HL-60/S4 (cell line): ENCODE measurements around the gene NEU2.

Experiments
- in situ Hi-C: fragments of 300-500 bp; cut with MboI; formaldehyde crosslinking; loops from 2 replicates; pipeline ENCODE4 v1.14.3; 2022; ENCODE audit warnings: low sequenced_read_pairs

The NEU2 gene

DNA sequence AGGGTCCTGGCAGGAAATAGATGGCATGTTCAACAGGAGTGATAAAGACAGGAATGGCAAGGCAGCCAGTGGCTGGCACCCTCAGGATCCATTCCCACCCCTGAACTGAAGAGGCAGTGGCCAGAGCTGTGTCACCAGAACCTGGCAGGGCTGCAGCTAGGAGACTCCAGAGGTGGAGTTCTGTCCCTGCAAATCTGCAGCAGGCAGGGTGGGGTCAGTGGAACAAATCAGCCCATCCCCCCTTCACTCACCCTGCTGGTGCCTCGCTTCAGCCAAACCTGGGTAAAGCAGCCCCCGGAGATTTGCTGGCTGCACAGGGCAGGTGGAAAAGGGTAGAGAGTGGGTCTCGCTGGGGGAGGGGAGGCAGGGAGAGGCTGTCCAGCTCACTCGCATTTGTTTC, 40.4 kb downstream of the NEU2 start:
- in situ Hi-C loops = no loop called here

DNA sequence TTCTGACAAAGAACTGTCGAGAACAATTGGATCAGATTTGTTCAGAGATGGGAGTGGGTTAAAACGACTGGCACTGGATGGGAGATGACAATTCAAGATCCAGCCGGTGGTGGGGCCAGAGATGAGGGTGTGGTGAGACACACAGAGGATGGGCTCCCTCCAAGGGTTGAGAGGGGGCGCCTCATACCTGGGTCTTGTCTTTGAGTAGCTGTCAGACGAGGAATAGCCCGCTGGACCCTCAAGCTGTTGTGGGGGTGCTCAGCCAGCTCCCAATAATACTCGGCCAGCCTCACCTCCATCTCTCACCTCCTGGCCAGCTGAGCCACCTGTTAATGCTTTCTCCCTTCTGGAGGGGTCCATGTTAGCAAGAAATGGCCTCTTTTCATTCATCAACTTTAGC, 41.6 kb downstream of the NEU2 start:
- in situ Hi-C loops = no loop called here

GRCh38 chr2:233075141-233075965, 42.9 kb downstream of the NEU2 start:
- in situ Hi-C loops = no loop called here

GRCh38 chr2:233075966-233076339, 43.5 kb downstream of the NEU2 start:
- in situ Hi-C loops = no loop called here

GRCh38 chr2:233076749-233077148, 44.3 kb downstream of the NEU2 start:
- in situ Hi-C loops = no loop called here

- in situ Hi-C loops = no loop called here
Measured at GRCh38 chr2:233079473-233079877, 47.0 kb downstream of the NEU2 start.

DNA sequence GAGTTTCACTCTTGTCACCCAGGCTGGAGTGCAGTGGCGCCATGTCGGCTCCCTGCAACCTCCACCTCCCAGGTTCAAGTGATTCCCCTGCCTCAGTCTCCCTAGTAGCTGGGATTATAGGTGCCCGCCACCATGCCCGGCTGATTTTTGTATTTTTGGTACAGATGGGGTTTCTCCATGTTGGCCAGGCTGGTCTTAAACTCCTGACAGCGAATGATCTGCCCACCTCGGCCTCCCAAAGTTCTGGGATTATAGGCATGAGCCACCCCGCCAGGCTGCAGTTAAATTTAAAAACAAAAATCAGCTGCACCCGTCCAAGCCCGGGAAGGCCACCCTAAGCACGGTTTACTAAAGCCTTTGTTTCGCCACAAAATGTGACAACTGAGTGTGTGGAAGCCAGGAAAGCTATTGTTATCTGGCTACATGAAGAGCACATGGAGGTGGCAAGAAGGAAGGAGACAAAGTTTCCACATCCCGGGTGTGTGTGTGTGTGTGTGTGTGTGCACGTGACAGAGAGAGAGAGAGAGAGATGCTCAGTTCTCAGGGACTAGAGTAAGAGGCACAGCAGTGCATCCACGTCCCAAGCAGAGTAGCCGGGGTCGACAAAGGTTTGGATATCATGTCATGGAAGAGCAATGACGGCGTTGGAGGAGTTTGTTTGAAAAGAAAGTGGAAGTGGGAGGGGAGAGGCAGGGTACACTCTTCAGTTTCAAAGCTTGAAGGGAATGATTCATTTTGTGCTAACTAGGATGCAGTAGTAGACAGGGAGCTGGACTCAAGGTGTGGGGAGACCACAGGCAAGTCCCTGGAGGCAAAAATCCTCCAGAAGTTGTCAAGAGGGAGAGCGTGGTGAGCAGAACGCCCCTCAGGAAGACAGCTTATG, 47.7 kb downstream of the NEU2 start:
- in situ Hi-C loops = no loop called here

GRCh38 chr2:233080836-233081229, 48.4 kb downstream of the NEU2 start:
- in situ Hi-C loops = no loop called here

DNA sequence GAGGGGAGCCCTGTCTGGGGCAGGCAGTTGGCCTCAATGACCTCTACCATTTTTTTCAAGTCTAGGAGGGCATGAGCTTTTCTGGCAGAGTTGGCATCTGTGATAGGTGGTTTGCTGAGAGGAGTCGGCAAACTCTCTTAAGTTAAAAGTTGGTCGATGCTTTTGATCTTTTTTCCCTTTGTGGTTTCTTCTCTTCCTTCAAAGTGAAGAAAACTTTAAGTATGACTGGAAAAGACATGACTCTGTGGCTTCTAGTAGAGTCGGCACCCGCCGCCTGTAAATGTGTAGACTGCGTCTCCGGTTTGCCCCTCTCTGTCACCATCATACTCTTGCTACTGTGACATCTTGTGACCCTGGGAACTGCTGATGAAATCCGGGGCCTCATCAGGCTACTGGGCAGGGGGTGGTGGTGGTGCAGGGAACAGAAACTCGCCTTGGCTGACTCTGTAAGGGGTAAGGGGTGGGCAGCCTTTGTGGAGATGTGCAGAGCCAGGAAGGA, 48.8 kb downstream of the NEU2 start:
- in situ Hi-C loops = no loop called here

- in situ Hi-C loops = no loop called here
Measured at GRCh38 chr2:233081731-233082221, 49.3 kb downstream of the NEU2 start.

DNA sequence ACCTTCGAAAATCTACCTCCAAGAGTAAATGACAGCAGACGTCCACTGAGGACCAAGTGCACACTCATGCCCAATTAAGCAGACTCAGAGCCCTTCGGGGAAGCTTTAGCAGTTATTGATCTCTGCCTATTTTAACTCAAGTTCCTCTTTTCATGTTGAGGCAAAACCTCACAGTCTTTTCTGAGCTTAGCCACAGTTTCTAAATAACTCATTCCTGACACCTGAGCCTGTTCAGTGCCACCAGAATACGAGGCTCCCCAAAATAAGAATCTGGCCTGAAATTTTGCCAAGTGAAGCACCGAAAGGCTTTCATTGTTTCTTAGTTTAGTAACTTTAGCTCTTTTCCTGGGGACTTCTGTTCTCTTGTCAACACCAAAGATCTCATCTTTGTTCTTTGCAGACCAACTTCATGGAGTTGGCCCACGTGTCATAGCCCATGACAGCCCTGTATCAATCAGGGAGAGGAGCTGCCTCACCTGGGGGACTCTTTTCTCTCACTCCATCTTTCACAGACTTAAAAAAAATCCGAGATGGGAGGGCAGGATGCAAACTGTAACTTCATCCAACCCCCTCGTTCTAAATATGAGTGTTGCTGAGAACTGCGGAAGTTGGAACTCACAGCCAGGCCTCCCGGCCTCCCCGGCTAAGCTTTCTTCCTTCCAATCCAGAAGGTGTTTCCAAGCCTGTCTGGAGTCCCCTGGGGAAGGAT, 49.9 kb downstream of the NEU2 start:
- in situ Hi-C loops = no loop called here

- in situ Hi-C loops = no loop called here
Measured at GRCh38 chr2:233082931-233083755, 50.7 kb downstream of the NEU2 start.

DNA sequence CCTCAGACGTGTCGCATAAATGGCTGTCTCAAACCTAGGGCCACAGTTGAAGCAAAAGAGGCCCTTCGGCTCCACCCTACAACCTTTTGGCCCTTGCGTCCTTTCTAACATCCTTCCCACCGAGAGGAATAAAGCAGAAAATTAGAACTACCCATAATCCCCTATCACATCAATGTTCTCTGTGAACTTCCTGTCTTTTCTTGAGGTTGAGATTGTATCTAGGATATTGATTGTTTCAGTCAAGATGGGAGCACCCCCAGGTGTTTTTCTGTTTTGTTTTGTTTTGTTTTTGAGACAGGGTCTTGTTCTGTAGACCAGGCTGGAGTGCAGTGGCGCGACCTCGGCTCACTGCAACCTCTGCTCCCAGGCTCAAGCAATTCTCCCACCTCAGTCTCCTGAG, 51.3 kb downstream of the NEU2 start:
- in situ Hi-C loops = no loop called here

- in situ Hi-C loops = no loop called here
Measured at GRCh38 chr2:233084488-233084887, 52.0 kb downstream of the NEU2 start.
